H1 (cell line): ENCODE measurements around the gene VIPAS39. TPM values are rescaled to one million over a fixed set of nuclear protein-coding genes. Genes with fewer than 3 reads are reported as not detected.

Experiments
- CEBPB ChIP-seq: IDR thresholded peaks from 2 replicates; pipeline ENCODE4 v1.6.1; 2012; ENCODE audit warnings: low read depth, low read length
- GTF2F1 ChIP-seq: IDR thresholded peaks from 2 replicates; pipeline ENCODE4 v1.6.1; 2012; ENCODE audit warnings: low read depth, low read length, improper control_type of control experiment, borderline replicate concordance
- HDAC2 ChIP-seq, 2 experiments: fragments of 300-600 bp in 1 of 2; sonication (generic) in 1 of 2; IDR thresholded peaks; 2 replicates each; pipeline ENCODE4 v1.6.1; 2011 to 2012; ENCODE audit warnings: low read depth in 2 of 2, low read length in 2 of 2, mild to moderate bottlenecking in 2 of 2, moderate library complexity in 2 of 2, borderline replicate concordance in 1 of 2, inconsistent platforms in 1 of 2
- POU5F1 ChIP-seq: IDR thresholded peaks from 2 replicates; pipeline ENCODE4 v1.6.1; 2011; ENCODE audit warnings: low read depth, mild to moderate bottlenecking, low read length, moderate library complexity
- SAP30 ChIP-seq: fragments of 300-600 bp; sonication (generic); IDR thresholded peaks from 2 replicates; pipeline ENCODE4 v1.7.1; 2012; ENCODE audit warnings: low read length, moderate library complexity, mild to moderate bottlenecking, inconsistent platforms; ENCODE audit not compliant: insufficient read depth, insufficient replicate concordance
- SIX5 ChIP-seq: IDR thresholded peaks from 2 replicates; pipeline ENCODE4 v1.6.1; 2011; ENCODE audit warnings: mild to moderate bottlenecking, low read depth, low read length
- SRF ChIP-seq: IDR thresholded peaks from 2 replicates; pipeline ENCODE4 v1.6.1; 2011; ENCODE audit warnings: mild to moderate bottlenecking, low read depth, low read length, moderate library complexity
- polyA plus RNA-seq, 7 experiments: library from polyadenylated mRNA; depleted of rRNA in 3 of 7; stranded (reverse) in 5 of 7; unstranded in 2 of 7; fragments of >200 nt in 5 of 7; fragments of 200-250 nt in 2 of 7; gene quantifications; 1 replicate in 5 of 7; 2 replicates in 1 of 7; 4 replicates in 1 of 7; pipeline versions ENCODE4 v1.2.1 to v1.2.3, GENCODE V29; 2011 to 2013; ENCODE audit warnings: missing spikeins in 2 of 7, mixed read lengths in 2 of 7
- total RNA-seq: library from RNA; stranded (reverse); fragmentation: NEBNext Ultra II Directional; extraction: Animal tissue kit (Norgen Biotek cat#: 25700); gene quantifications from 2 replicates; pipeline ENCODE4 v1.2.1, GENCODE V29; 2021
- TF ChIP-seq, protein P1 (sequence below): fragments of 300-600 bp; sonication (generic); IDR thresholded peaks from 2 replicates; pipeline ENCODE4 v1.7.1; 2012; ENCODE audit warnings: low read length, moderate library complexity, mild to moderate bottlenecking, inconsistent platforms; ENCODE audit not compliant: insufficient replicate concordance

VIPAS39 gene
- total and polyA plus RNA-seq, 2 of the 8 experiments (the other 6 are each of a cell fraction or from before 2014, with no cell fraction given), result 19.6 to 20.6 TPM

DNA sequence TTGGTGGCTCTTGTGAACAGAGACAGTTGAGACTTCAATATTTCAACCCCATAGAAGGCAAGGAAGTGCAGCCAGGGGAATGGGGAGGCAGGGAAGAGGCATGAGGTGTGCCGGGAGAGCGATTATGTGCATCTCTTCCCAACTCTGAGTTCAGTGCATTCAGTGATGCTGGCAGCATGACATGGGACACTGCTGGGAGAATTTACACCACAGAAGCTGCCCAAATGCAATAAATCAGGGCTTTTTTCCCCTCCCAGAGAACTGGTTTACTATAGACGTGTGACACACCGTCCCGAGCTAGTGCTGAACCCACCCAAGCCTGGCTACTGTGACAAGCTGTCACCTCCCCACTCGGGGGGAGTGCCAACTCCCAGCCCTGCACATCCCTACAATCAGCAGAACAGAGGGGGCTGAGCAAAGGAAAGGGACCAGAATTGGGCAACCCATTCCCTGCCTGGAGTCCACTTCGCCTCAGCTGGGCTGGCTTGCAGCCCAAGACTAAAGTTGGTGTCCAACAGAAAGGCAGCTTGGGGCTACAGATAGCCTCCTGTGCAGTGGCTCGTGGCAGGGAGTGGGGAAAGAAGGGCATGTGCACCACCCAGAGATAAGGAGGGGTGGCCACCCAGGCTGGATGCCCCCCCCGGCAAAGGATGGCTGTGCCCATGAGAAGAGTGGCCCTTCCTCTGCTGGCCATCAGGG is 17.2 kb upstream of the VIPAS39 start (continued):
- TF ChIP-seq, protein P1, sequence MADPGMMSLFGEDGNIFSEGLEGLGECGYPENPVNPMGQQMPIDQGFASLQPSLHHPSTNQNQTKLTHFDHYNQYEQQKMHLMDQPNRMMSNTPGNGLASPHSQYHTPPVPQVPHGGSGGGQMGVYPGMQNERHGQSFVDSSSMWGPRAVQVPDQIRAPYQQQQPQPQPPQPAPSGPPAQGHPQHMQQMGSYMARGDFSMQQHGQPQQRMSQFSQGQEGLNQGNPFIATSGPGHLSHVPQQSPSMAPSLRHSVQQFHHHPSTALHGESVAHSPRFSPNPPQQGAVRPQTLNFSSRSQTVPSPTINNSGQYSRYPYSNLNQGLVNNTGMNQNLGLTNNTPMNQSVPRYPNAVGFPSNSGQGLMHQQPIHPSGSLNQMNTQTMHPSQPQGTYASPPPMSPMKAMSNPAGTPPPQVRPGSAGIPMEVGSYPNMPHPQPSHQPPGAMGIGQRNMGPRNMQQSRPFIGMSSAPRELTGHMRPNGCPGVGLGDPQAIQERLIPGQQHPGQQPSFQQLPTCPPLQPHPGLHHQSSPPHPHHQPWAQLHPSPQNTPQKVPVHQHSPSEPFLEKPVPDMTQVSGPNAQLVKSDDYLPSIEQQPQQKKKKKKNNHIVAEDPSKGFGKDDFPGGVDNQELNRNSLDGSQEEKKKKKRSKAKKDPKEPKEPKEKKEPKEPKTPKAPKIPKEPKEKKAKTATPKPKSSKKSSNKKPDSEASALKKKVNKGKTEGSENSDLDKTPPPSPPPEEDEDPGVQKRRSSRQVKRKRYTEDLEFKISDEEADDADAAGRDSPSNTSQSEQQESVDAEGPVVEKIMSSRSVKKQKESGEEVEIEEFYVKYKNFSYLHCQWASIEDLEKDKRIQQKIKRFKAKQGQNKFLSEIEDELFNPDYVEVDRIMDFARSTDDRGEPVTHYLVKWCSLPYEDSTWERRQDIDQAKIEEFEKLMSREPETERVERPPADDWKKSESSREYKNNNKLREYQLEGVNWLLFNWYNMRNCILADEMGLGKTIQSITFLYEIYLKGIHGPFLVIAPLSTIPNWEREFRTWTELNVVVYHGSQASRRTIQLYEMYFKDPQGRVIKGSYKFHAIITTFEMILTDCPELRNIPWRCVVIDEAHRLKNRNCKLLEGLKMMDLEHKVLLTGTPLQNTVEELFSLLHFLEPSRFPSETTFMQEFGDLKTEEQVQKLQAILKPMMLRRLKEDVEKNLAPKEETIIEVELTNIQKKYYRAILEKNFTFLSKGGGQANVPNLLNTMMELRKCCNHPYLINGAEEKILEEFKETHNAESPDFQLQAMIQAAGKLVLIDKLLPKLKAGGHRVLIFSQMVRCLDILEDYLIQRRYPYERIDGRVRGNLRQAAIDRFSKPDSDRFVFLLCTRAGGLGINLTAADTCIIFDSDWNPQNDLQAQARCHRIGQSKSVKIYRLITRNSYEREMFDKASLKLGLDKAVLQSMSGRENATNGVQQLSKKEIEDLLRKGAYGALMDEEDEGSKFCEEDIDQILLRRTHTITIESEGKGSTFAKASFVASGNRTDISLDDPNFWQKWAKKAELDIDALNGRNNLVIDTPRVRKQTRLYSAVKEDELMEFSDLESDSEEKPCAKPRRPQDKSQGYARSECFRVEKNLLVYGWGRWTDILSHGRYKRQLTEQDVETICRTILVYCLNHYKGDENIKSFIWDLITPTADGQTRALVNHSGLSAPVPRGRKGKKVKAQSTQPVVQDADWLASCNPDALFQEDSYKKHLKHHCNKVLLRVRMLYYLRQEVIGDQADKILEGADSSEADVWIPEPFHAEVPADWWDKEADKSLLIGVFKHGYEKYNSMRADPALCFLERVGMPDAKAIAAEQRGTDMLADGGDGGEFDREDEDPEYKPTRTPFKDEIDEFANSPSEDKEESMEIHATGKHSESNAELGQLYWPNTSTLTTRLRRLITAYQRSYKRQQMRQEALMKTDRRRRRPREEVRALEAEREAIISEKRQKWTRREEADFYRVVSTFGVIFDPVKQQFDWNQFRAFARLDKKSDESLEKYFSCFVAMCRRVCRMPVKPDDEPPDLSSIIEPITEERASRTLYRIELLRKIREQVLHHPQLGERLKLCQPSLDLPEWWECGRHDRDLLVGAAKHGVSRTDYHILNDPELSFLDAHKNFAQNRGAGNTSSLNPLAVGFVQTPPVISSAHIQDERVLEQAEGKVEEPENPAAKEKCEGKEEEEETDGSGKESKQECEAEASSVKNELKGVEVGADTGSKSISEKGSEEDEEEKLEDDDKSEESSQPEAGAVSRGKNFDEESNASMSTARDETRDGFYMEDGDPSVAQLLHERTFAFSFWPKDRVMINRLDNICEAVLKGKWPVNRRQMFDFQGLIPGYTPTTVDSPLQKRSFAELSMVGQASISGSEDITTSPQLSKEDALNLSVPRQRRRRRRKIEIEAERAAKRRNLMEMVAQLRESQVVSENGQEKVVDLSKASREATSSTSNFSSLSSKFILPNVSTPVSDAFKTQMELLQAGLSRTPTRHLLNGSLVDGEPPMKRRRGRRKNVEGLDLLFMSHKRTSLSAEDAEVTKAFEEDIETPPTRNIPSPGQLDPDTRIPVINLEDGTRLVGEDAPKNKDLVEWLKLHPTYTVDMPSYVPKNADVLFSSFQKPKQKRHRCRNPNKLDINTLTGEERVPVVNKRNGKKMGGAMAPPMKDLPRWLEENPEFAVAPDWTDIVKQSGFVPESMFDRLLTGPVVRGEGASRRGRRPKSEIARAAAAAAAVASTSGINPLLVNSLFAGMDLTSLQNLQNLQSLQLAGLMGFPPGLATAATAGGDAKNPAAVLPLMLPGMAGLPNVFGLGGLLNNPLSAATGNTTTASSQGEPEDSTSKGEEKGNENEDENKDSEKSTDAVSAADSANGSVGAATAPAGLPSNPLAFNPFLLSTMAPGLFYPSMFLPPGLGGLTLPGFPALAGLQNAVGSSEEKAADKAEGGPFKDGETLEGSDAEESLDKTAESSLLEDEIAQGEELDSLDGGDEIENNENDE, result no peak
- TF ChIP-seq SRF, result no peak
- TF ChIP-seq CEBPB, result no peak
- no peak for TF ChIP-seq GTF2F1
- no peak for TF ChIP-seq POU5F1
- no peak for TF ChIP-seq HDAC2 (IDR thresholded peaks at IDR 0.05; ENCODE audit: borderline replicate concordance in 1 of 2, low read depth in 2 of 2, low read length in 2 of 2)
- no peak for TF ChIP-seq SAP30
- TF ChIP-seq SIX5, result no peak
